Measurements from ENCODE around the gene BRPF3.

DNA sequence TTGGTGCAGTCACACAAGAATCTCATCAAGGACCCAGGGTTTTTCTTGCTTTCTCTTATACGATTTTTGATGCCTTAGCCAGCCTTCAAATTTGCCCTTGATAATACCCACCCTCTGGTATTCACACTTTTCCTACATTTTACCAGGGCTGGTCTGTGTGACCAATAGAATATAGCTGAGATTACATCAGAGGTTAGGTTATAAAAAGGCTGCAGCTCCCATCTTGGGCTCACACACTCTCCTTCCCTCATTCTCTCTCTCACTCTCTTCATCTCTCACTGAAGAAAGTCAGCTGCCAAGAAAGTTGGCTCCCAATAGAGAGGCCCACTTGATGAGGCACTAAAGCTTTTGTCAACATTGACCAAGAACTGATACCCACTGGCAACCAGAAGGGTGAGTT is 69.2 kb downstream of the BRPF3 start:
- TF ChIP-seq POLR2A (IDR thresholded peaks at IDR 0.05) (no peak), CTCF (IDR thresholded peaks at IDR 0.05) (no peak)
